ENCODE results near the gene TCP11.
A peak's percentile ranks its signal among the peaks of the same experiment; 100 is the strongest.

Gene TCP11

GRCh38 chr6:35141007-35141655 is at the start of gene TCP11:
TCP11 (minus strand) TSS chr6:35141339; CDS start chr6:35140870, 469 bp downstream.
- no peak for DNase-seq (ENCODE audit: low spot score)

- DNase-seq (ENCODE audit: low spot score): no peak
Measured at GRCh38 chr6:35190306-35190705, 49.2 kb upstream of the TCP11 start.

- DNase-seq (ENCODE audit: low spot score): no peak
Measured at GRCh38 chr6:35188886-35189285, 47.7 kb upstream of the TCP11 start.

- DNase-seq (ENCODE audit: low spot score): no peak
Measured at GRCh38 chr6:35186571-35186970, 45.4 kb upstream of the TCP11 start.

GRCh38 chr6:35185971-35186370 is 44.8 kb upstream of the TCP11 start:
- no peak for DNase-seq (ENCODE audit: low spot score)

- DNase-seq (ENCODE audit: low spot score): peak; percentile 77
Measured at GRCh38 chr6:35185302-35185681, 44.2 kb upstream of the TCP11 start.

GRCh38 chr6:35184580-35185301 is 43.6 kb upstream of the TCP11 start:
- no peak for DNase-seq (ENCODE audit: low spot score)

- no peak for DNase-seq (ENCODE audit: low spot score)
Measured at GRCh38 chr6:35183935-35184334, 42.8 kb upstream of the TCP11 start.

GRCh38 chr6:35183281-35183680 is 42.1 kb upstream of the TCP11 start:
- DNase-seq (ENCODE audit: low spot score): no peak

- peak; percentile 58 for DNase-seq (ENCODE audit: low spot score)
Measured at GRCh38 chr6:35181933-35182612, 40.9 kb upstream of the TCP11 start.

- peak; percentile 63 for DNase-seq (ENCODE audit: low spot score)
Measured at GRCh38 chr6:35181308-35181932, 40.3 kb upstream of the TCP11 start.

GRCh38 chr6:35179901-35180535 is 38.9 kb upstream of the TCP11 start:
- no peak for DNase-seq (ENCODE audit: low spot score)

GRCh38 chr6:35178932-35179832 is 38.0 kb upstream of the TCP11 start:
- no peak for DNase-seq (ENCODE audit: low spot score)

GRCh38 chr6:35178012-35178411 is 36.9 kb upstream of the TCP11 start:
- no peak for DNase-seq (ENCODE audit: low spot score)

GRCh38 chr6:35177596-35177995 is 36.5 kb upstream of the TCP11 start:
- DNase-seq (ENCODE audit: low spot score): peak; percentile 46

- DNase-seq (ENCODE audit: low spot score): no peak
Measured at GRCh38 chr6:35177157-35177556, 36.0 kb upstream of the TCP11 start.

GRCh38 chr6:35176301-35177024 is 35.3 kb upstream of the TCP11 start:
- no peak for DNase-seq (ENCODE audit: low spot score)

GRCh38 chr6:35174501-35174900 is 33.4 kb upstream of the TCP11 start:
- no peak for DNase-seq (ENCODE audit: low spot score)

GRCh38 chr6:35174088-35174434 is 32.9 kb upstream of the TCP11 start:
- no peak for DNase-seq (ENCODE audit: low spot score)

- no peak for DNase-seq (ENCODE audit: low spot score)
Measured at GRCh38 chr6:35173427-35174087, 32.4 kb upstream of the TCP11 start.

Measured in hepatic stellate cell (primary cell).